OCI-M1 (cell line): ENCODE results near the gene CDIPT.

Experiments used
- DNase-seq: peaks from one replicate; lab custom pipeline; 2025; lab: John Stamatoyannopoulos, UW

The CDIPT gene

GRCh38 chr16:29825145-29826044 is 37.6 kb downstream of the CDIPT start:
- DNase-seq, result peak; percentile 34

- peak; percentile 31 for DNase-seq
Measured at GRCh38 chr16:29824589-29825144, 38.4 kb downstream of the CDIPT start.

DNA sequence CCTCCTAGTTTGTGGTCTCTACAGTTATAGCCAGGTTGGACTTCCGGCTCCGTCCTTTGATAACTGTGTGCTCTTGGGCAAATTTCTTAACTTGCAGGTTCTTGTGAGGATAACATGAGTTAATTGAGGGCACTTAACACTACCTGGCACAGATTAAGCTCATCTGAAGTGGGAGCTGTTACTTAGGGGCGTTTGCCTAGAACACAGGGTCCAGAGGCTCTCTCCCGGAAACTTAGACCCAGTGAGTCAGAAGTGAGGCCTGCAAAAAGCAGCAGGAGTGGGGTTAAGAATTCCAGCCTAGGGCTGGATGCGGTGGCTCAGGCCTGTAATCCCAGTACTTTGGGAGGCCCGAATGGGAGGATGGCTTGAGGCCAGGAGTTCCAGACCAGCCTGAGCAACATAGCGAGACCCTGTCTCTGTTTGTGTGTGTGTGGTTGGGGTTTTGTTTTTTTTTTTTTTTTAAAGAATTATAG is 41.3 kb downstream of the CDIPT start:
- no peak for DNase-seq

GRCh38 chr16:29820730-29821642 is 42.0 kb downstream of the CDIPT start:
- no peak for DNase-seq

- DNase-seq, result peak; percentile 77
Measured at GRCh38 chr16:29820271-29820701, 42.7 kb downstream of the CDIPT start, which contains the start of gene MVP. MVP (plus strand) TSS chr16:29820462; CDS start chr16:29830550, 10,088 bp downstream.

DNA sequence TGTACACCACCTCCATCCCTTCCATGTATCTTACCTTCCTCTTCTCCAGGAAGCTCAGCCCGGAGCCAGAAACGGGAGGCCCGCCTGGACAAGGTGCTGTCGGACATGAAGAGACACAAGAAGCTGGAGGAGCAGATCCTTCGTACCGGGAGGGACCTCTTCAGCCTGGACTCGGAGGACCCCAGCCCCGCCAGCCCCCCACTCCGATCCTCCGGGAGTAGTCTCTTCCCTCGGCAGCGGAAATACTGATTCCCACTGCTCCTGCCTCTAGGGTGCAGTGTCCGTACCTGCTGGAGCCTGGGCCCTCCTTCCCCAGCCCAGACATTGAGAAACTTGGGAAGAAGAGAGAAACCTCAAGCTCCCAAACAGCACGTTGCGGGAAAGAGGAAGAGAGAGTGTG is 43.5 kb downstream of the CDIPT start:
- DNase-seq, result no peak

- DNase-seq, result no peak
Measured at GRCh38 chr16:29818082-29818481, 44.9 kb downstream of the CDIPT start.

- DNase-seq, result peak; percentile 84
Measured at GRCh38 chr16:29816694-29817441, 46.2 kb downstream of the CDIPT start.

DNA sequence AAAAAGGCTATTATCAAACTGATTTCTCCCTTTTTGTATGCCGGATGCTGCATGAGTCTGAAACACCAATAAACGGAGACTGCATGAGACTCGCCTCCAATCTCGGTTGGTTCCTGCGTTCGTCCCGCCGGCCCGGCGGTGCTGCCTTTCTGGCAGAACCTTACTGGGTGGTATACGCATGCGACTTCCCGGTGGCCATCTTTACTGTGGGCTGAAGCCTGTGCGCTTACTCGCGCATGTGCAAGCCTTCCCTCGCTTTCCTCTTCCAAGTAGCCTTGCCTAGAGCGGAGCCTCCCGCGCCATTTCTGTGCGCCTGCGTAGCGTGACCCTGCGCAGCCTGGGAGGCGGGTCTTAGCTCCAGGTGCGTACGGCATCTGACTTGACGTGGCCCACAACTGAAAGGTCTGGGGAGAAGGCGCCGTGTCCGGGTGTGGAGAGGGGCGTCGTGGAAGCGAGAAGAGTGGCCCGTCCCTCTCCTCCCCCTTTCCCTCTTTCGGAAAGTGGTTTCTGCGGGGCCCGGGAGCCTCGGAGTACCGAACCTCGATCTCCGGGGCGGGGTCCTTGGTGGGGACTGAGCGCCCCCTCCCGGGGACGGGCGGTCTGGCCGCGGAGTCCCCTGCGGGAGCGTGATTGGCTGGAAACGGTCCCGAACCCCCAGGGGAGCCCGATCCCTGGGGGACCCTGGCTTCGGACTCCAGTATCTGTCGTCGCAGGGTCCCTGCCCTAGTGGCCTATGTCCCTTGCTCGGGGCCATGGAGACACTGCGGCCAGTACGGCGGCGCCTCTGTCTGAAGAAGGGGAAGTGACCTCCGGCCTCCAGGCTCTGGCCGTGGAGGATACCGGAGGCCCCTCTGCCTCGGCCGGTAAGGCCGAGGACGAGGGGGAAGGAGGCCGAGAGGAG is 47.0 kb downstream of the CDIPT start, which contains the start of gene PAGR1:
Gene PAGR1 (plus strand): TSS at position 360 of the 901 bp plus-strand sequence. CDS start 374 bp downstream, at position 734.
- peak; percentile 99 for DNase-seq

DNA sequence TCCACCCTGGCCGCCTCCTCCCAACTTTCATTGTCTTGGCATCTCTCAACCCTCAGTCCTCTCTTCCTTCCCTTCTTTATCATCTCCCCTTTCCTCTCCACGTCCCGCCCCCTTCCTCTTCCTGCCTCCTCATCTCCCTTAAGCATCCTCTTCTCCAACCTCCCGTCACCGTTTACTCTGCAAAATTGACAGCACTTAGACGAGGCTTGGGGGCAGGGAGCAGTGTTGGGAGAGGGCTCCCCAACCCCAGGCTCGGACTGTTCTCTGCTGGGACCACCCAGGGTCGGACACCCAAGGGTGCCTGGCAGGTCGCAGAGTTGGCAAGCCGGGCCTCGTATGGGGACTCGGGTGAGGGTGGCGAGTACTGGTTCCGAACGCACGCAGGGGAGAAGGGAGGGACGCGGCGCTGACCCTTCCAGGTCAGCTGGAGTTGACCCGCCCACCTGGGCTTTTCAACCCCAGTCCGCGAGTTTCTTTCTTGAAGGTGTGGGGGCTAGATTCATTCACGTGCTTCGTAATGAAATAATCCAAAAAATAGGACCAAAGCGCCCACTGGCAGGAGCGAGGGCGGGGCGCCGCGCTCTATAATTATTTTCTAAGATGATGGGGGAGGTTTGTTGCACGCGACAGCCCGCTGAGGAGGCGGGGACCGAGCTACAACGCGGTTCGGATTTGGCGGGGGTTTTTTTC is 47.8 kb downstream of the CDIPT start:
- DNase-seq, result peak; percentile 68

DNA sequence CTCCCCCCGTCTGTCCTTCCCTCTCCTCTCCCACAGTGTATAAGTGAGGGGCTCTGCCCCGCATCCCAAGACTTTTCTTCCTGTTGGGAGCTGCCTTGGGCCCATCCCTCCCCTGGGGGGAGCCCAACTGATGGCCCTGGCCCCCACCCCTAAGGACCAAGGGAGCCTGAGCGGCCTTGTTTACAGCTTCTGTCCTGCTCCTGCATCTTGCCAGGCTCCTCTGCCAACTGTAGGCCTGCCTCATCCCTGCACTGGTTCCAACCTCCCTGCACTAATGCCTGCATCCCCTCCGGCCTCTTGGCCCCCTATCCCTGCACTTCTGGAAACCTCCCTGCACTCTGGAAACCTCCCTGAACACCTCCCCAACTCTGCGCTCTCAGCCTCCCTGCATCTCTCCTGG is 48.4 kb downstream of the CDIPT start:
- no peak for DNase-seq

- DNase-seq, result no peak
Measured at GRCh38 chr16:29813644-29814562, 49.1 kb downstream of the CDIPT start.

DNA sequence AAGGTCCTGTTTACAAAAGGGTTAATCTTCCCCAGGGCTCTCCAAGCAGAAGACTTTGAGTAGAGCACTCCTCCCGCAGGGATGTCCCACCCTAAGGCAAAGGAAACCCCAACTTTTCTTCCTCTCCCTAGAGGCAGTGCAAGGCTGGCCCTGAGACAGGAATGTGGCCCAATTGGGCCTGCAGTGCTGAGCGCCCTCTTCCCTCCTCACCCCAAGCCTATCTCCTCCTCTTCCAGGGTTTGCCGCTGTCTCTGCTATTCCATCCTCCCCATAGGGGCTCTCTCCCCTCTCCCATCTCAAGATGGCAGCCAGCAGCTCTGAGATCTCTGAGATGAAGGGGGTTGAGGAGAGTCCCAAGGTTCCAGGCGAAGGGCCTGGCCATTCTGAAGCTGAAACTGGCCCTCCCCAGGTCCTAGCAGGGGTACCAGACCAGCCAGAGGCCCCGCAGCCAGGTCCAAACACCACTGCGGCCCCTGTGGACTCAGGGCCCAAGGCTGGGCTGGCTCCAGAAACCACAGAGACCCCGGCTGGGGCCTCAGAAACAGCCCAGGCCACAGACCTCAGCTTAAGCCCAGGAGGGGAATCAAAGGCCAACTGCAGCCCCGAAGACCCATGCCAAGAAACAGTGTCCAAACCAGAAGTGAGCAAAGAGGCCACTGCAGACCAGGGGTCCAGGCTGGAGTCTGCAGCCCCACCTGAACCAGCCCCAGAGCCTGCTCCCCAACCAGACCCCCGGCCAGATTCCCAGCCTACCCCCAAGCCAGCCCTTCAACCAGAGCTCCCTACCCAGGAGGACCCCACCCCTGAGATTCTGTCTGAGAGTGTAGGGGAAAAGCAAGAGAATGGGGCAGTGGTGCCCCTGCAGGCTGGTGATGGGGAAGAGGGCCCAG is 50.0 kb downstream of the CDIPT start:
- DNase-seq, result no peak

GRCh38 chr16:29811896-29812665 is 50.9 kb downstream of the CDIPT start, which contains the start of gene PRRT2:
PRRT2 (plus strand) TSS chr16:29812193; CDS start chr16:29813055, 862 bp downstream.
- DNase-seq, result peak; percentile 79

DNA sequence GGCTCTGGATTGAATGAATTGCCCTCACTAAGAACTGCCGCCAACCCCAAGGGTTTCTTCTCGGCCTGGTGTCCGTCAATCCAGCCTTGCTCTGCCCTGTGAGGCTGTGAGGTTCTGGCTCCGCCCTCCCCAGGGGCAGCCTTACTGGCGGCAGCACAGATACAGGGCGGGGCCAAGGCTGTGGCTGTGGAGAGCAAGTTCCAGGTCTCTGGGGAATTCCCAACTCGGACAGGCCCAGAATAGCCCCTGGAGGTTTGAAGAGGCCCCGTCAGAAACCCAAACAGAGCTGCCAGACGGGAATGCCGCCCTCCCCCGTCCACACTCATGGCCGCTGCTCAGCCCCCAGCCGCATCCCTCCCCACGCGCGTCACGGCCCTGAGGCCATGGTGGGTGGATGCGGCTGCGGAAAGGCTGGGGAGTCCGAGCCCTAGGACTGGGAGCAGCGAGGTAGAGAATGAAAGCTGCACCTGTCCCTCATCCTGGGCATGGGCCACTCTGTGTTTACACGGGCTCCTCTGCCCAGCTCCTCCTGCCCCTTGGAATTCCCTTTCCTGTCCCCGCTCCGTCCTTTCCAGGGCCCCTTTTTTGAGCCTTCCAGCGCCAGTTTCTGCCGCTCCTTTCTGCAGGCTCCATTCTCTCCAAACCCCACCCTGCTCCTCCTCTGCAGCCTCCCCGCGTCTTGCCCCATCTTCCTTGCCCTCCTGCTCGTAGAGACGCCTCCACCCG is 51.7 kb downstream of the CDIPT start:
- DNase-seq, result peak; percentile 97

- no peak for DNase-seq
Measured at GRCh38 chr16:29810699-29811169, 52.3 kb downstream of the CDIPT start.
